ENCODE results near the gene ANKAR.
"Not testable (repeated sequence)": the region's sequence is repeated elsewhere in the genome, so short reads cannot be mapped to it uniquely, and the experiment has no call there.

Gene ANKAR

GRCh38 chr2:189683348-189683747 lies 8.9 kb downstream of the ANKAR start:
- H3K4me1 ChIP-seq (ENCODE audit: control insufficient read depth in 1 of 2, insufficient read depth in 2 of 2, low read length in 2 of 2): no peaks in the 10 kb centered on the region
- H3K27me3 ChIP-seq (ENCODE audit: low read depth, low read length): no peaks in the 10 kb centered on the region
- H3K9me3 ChIP-seq (ENCODE audit: control insufficient read depth in 1 of 2, low read length in 2 of 2): no peaks in the 10 kb centered on the region
- no peaks in the 10 kb centered on the region for H3K36me3 ChIP-seq (ENCODE audit: control insufficient read depth in 1 of 2, insufficient read depth in 2 of 2, low read length in 2 of 2)
- no peak overlapping the region for H3K27ac ChIP-seq (ENCODE audit: low read length)
- no peak overlapping the region for H3K4me3 ChIP-seq (ENCODE audit: low read depth in 1 of 2, low read length in 2 of 2)

DNA sequence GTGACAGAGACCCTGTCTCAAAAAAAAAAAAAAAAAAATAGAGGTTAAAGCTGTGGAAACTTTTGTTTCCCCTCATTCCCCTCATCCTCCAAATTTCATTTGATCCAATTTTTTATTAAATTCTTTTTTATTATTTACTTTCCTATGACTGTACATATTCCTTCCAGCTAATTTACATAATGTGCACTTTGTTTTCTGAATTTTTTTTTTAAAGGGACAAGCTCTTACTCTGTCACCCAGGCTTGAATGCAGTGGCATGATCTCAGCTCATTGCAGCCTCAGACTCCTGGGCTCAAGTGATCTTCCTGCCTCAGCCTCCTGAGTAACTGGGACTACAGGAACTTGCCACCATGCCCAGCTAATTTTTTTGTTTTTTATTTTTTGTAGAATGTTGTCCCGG lies 10.3 kb downstream of the ANKAR start:
- Histone ChIP-seq H3K9me3 (ENCODE audit: control insufficient read depth in 1 of 2, low read length in 2 of 2) (no peaks in the 10 kb centered on the region), H3K4me1 (ENCODE audit: control insufficient read depth in 1 of 2, insufficient read depth in 2 of 2, low read length in 2 of 2) (no peaks in the 10 kb centered on the region), H3K27ac (ENCODE audit: low read length) (no peak overlapping the region), H3K27me3 (ENCODE audit: low read depth, low read length) (no peaks in the 10 kb centered on the region), H3K4me3 (ENCODE audit: low read depth in 1 of 2, low read length in 2 of 2) (no peak overlapping the region), H3K36me3 (ENCODE audit: control insufficient read depth in 1 of 2, insufficient read depth in 2 of 2, low read length in 2 of 2) (no peaks in the 10 kb centered on the region)

DNA sequence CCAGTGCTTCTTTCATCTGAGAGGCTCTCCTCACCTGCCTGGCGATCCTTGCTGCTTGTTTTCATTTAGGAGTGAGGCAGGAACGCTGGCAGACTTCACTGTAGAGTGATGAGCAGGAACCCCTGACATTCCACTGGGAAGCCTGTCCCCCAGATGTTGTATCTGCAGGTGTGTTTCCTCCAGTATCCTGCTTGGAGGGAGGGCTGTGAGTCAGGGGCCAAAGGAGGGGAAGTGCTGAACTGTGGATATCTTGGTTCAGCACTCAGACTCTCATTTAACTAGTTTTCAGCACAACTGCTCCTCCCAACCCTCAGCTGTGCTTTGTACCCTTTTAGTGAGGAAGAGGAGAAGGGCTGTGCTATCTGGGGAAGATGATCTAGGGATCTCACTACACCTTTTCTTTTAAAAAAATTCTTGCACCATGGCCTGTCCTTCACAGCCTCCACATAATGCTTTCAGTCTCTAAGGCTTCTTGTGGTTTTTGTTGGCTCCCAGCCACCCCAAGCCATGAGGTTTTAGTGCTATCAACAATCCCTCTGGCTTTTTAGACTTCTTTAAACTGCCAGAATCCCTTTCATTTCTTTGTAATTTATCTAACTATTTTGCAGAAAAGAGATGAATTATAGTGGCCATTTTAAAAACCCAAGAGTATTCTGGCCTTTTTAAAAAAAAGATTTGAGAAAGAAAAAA lies 11.2 kb downstream of the ANKAR start:
- no peaks in the 10 kb centered on the region for H3K4me1 ChIP-seq (ENCODE audit: control insufficient read depth in 1 of 2, insufficient read depth in 2 of 2, low read length in 2 of 2)
- H3K9me3 ChIP-seq (ENCODE audit: control insufficient read depth in 1 of 2, low read length in 2 of 2): no peaks in the 10 kb centered on the region
- no peak overlapping the region for H3K4me3 ChIP-seq (ENCODE audit: low read depth in 1 of 2, low read length in 2 of 2)
- no peaks in the 10 kb centered on the region for H3K36me3 ChIP-seq (ENCODE audit: control insufficient read depth in 1 of 2, insufficient read depth in 2 of 2, low read length in 2 of 2)
- no peaks in the 10 kb centered on the region for H3K27me3 ChIP-seq (ENCODE audit: low read depth, low read length)
- no peak overlapping the region for H3K27ac ChIP-seq (ENCODE audit: low read length)

- H3K9me3 ChIP-seq (ENCODE audit: control insufficient read depth in 1 of 2, low read length in 2 of 2); H3K27me3 ChIP-seq (ENCODE audit: low read depth, low read length); H3K4me3 ChIP-seq (ENCODE audit: low read depth in 1 of 2, low read length in 2 of 2); H3K27ac ChIP-seq (ENCODE audit: low read length); H3K36me3 ChIP-seq (ENCODE audit: control insufficient read depth in 1 of 2, insufficient read depth in 2 of 2, low read length in 2 of 2); H3K4me1 ChIP-seq (ENCODE audit: control insufficient read depth in 1 of 2, insufficient read depth in 2 of 2, low read length in 2 of 2): not testable (repeated sequence)
These were observed 13.3 kb downstream of the ANKAR start for GRCh38 chr2:189687796-189688195.

DNA sequence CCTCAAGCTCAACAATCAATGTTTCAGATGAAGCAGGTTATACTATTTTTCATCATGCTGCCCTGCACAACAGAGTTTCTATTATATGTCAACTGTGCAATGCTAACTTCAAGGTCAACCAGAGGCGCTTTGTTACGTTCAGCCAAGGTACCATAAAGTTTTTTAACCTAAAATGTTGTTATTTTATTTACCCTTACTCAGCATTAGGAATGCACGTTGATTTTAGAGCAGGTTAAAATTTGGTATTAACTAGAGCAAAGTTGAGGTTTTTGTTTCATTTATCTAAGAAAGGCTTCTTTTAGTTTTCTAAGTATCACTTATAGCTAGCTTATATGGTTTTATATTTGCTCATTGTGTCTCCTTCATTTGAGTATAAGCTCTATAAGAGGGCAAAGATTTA lies 21.8 kb downstream of the ANKAR start:
- peaks cover 0 to 9% of the 10 kb centered on the region in 2 donors for H3K36me3 ChIP-seq (ENCODE audit: control insufficient read depth in 1 of 2, insufficient read depth in 2 of 2, low read length in 2 of 2)
- no peaks in the 10 kb centered on the region for H3K27me3 ChIP-seq (ENCODE audit: low read depth, low read length)
- no peak overlapping the region for H3K27ac ChIP-seq (ENCODE audit: low read length)
- H3K4me1 ChIP-seq (ENCODE audit: control insufficient read depth in 1 of 2, insufficient read depth in 2 of 2, low read length in 2 of 2): peaks cover 0 to 4% of the 10 kb centered on the region in 2 donors
- no peak overlapping the region for H3K4me3 ChIP-seq (ENCODE audit: low read depth in 1 of 2, low read length in 2 of 2)
- no peaks in the 10 kb centered on the region for H3K9me3 ChIP-seq (ENCODE audit: control insufficient read depth in 1 of 2, low read length in 2 of 2)

GRCh38 chr2:189698020-189698887 lies 23.8 kb downstream of the ANKAR start:
- Histone ChIP-seq H3K27me3 (ENCODE audit: low read depth, low read length) (no peaks in the 10 kb centered on the region), H3K4me1 (ENCODE audit: control insufficient read depth in 1 of 2, insufficient read depth in 2 of 2, low read length in 2 of 2) (peaks cover 0 to 4% of the 10 kb centered on the region in 2 donors), H3K36me3 (ENCODE audit: control insufficient read depth in 1 of 2, insufficient read depth in 2 of 2, low read length in 2 of 2) (peaks cover 0 to 4% of the 10 kb centered on the region in 2 donors), H3K9me3 (ENCODE audit: control insufficient read depth in 1 of 2, low read length in 2 of 2) (no peaks in the 10 kb centered on the region), H3K4me3 (ENCODE audit: low read depth in 1 of 2, low read length in 2 of 2) (no peak overlapping the region), H3K27ac (ENCODE audit: low read length) (no peak overlapping the region)

GRCh38 chr2:189700681-189701080 lies 26.2 kb downstream of the ANKAR start:
- no peaks in the 10 kb centered on the region for H3K9me3 ChIP-seq (ENCODE audit: control insufficient read depth in 1 of 2, low read length in 2 of 2)
- H3K4me3 ChIP-seq (ENCODE audit: low read depth in 1 of 2, low read length in 2 of 2): no peak overlapping the region
- H3K36me3 ChIP-seq (ENCODE audit: control insufficient read depth in 1 of 2, insufficient read depth in 2 of 2, low read length in 2 of 2): peaks cover 0 to 5% of the 10 kb centered on the region in 2 donors
- H3K27me3 ChIP-seq (ENCODE audit: low read depth, low read length): no peaks in the 10 kb centered on the region
- H3K27ac ChIP-seq (ENCODE audit: low read length): no peak overlapping the region
- peaks cover 0 to 4% of the 10 kb centered on the region in 2 donors for H3K4me1 ChIP-seq (ENCODE audit: control insufficient read depth in 1 of 2, insufficient read depth in 2 of 2, low read length in 2 of 2)

DNA sequence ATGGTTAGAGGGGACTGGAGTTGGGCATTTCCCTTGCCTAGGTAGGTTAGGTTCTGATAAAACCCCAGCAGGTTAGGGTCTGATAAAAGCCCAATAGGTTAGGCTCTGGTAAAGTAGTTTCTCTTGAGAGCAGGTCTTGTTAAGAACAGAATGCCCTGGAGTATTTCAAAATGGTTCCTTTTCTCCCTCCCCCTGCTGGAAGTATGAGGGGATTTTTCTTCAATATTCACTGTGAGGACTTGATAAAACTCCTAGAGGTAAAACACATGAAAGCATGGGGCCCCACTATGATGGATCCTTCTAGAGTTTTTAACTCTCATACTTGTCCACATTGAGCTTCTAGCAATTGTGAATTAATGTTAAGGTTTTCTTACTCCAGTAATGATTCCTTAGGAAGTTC lies 27.6 kb downstream of the ANKAR start:
- H3K9me3 ChIP-seq (ENCODE audit: control insufficient read depth in 1 of 2, low read length in 2 of 2): no peaks in the 10 kb centered on the region

GRCh38 chr2:189709501-189710221 lies 35.2 kb downstream of the ANKAR start:
- Histone ChIP-seq H3K36me3 (ENCODE audit: control insufficient read depth in 1 of 2, insufficient read depth in 2 of 2, low read length in 2 of 2) (peaks cover 0 to 23% of the 10 kb centered on the region in 2 donors), H3K4me3 (ENCODE audit: low read depth in 1 of 2, low read length in 2 of 2) (no peak overlapping the region), H3K27me3 (ENCODE audit: low read depth, low read length) (no peaks in the 10 kb centered on the region), H3K4me1 (ENCODE audit: control insufficient read depth in 1 of 2, insufficient read depth in 2 of 2, low read length in 2 of 2) (no peaks in the 10 kb centered on the region), H3K27ac (ENCODE audit: low read length) (no peak overlapping the region), H3K9me3 (ENCODE audit: control insufficient read depth in 1 of 2, low read length in 2 of 2) (no peaks in the 10 kb centered on the region)

More for the DNA sequence above, 27.6 kb downstream of the ANKAR start:
- Histone ChIP-seq H3K4me3 (ENCODE audit: low read depth in 1 of 2, low read length in 2 of 2) (no peak overlapping the region), H3K27ac (ENCODE audit: low read length) (no peak overlapping the region), H3K27me3 (ENCODE audit: low read depth, low read length) (no peaks in the 10 kb centered on the region), H3K4me1 (ENCODE audit: control insufficient read depth in 1 of 2, insufficient read depth in 2 of 2, low read length in 2 of 2) (peaks cover 0 to 4% of the 10 kb centered on the region in 2 donors), H3K36me3 (ENCODE audit: control insufficient read depth in 1 of 2, insufficient read depth in 2 of 2, low read length in 2 of 2) (peaks cover 0 to 16% of the 10 kb centered on the region in 2 donors)

- H3K4me1 ChIP-seq (ENCODE audit: control insufficient read depth in 1 of 2, insufficient read depth in 2 of 2, low read length in 2 of 2); H3K36me3 ChIP-seq (ENCODE audit: control insufficient read depth in 1 of 2, insufficient read depth in 2 of 2, low read length in 2 of 2); H3K27me3 ChIP-seq (ENCODE audit: low read depth, low read length); H3K9me3 ChIP-seq (ENCODE audit: control insufficient read depth in 1 of 2, low read length in 2 of 2); H3K27ac ChIP-seq (ENCODE audit: low read length); H3K4me3 ChIP-seq (ENCODE audit: low read depth in 1 of 2, low read length in 2 of 2): not testable (repeated sequence)
These were observed 43.1 kb downstream of the ANKAR start for GRCh38 chr2:189717593-189717992.

- peaks cover 0 to 8% of the 10 kb centered on the region in 2 donors for H3K36me3 ChIP-seq (ENCODE audit: control insufficient read depth in 1 of 2, insufficient read depth in 2 of 2, low read length in 2 of 2)
- H3K4me1 ChIP-seq (ENCODE audit: control insufficient read depth in 1 of 2, insufficient read depth in 2 of 2, low read length in 2 of 2): no peaks in the 10 kb centered on the region
- H3K9me3 ChIP-seq (ENCODE audit: control insufficient read depth in 1 of 2, low read length in 2 of 2): no peaks in the 10 kb centered on the region
- no peak overlapping the region for H3K27ac ChIP-seq (ENCODE audit: low read length)
- no peak overlapping the region for H3K4me3 ChIP-seq (ENCODE audit: low read depth in 1 of 2, low read length in 2 of 2)
- H3K27me3 ChIP-seq (ENCODE audit: low read depth, low read length): no peaks in the 10 kb centered on the region
These were observed 45.1 kb downstream of the ANKAR start for GRCh38 chr2:189719571-189719970.

Data from muscle layer of duodenum (tissue), 2 donors.